Keratinocyte (primary cell): ENCODE data around the gene KCNQ1OT1.

ENCODE experiments used
- EZH2 ChIP-seq: IDR thresholded peaks from one replicate; pipeline ENCODE4 v1.6.1; 2012; ENCODE audit warnings: inconsistent platforms, mild to moderate bottlenecking, low read length, moderate library complexity
- TF ChIP-seq, protein P1 (sequence below), 3 experiments: IDR thresholded peaks in 1 of 3; conservative IDR thresholded peaks in 1 of 3; optimal IDR thresholded peaks in 1 of 3; 2 replicates in 2 of 3; 3 replicates in 1 of 3; pipeline versions ENCODE3 to v1.5.1; 2011; ENCODE audit warnings: low read length in 3 of 3, mild to moderate bottlenecking in 3 of 3, moderate library complexity in 2 of 3, control low read depth in 1 of 3, inconsistent platforms in 1 of 3; ENCODE audit not compliant: insufficient read depth in 2 of 3; ENCODE audit errors: extremely low read depth in 1 of 3

DNA sequence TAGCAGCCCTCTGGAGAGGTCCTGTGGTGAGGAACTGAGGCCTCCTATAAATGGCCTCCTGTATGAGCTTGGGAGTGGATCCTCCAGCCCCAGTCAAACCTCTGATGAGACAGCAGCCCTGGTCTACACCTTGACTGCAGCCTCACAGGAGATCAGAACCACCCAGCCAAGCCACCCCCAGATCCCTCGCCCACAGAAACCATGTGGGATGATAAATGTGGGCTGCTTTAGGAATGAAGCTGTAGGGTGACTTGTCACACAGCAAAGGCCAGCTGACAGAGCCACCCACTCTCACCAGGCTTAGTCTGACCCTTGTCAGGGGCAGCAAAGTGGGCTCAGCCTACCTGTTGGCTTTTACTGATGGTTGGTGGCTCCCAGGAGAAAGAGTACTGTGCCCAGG is 6.5 kb upstream of the KCNQ1OT1 start:
- TF ChIP-seq, protein P1, sequence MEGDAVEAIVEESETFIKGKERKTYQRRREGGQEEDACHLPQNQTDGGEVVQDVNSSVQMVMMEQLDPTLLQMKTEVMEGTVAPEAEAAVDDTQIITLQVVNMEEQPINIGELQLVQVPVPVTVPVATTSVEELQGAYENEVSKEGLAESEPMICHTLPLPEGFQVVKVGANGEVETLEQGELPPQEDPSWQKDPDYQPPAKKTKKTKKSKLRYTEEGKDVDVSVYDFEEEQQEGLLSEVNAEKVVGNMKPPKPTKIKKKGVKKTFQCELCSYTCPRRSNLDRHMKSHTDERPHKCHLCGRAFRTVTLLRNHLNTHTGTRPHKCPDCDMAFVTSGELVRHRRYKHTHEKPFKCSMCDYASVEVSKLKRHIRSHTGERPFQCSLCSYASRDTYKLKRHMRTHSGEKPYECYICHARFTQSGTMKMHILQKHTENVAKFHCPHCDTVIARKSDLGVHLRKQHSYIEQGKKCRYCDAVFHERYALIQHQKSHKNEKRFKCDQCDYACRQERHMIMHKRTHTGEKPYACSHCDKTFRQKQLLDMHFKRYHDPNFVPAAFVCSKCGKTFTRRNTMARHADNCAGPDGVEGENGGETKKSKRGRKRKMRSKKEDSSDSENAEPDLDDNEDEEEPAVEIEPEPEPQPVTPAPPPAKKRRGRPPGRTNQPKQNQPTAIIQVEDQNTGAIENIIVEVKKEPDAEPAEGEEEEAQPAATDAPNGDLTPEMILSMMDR (optimal IDR thresholded peaks at IDR 0.05 in 1 of 3, IDR thresholded peaks at IDR 0.05 in 1 of 3, conservative IDR thresholded peaks at IDR 0.05 in 1 of 3; ENCODE audit: extremely low read depth in 1 of 3, insufficient read depth in 2 of 3, low read length in 3 of 3) = no peak
- no peak for TF ChIP-seq EZH2
